Smooth muscle cell (in vitro differentiated cells): ENCODE data around the gene MMRN2. TPM values are rescaled to one million over a fixed set of nuclear protein-coding genes. Genes with fewer than 3 reads are reported as not detected.

ENCODE experiments used
- DNase-seq: peaks from one replicate; lab custom pipeline; 2025; ENCODE audit not compliant: unreplicated experiment; lab: John Stamatoyannopoulos, UW
- H2AFZ ChIP-seq: fragments of 200-600 bp; sonication (generic); 2 replicates; pipeline ENCODE4 v1.6.0; 2016; ENCODE audit warnings: antibody characterized with exemption, low read depth, mild to moderate bottlenecking
- H3F3A ChIP-seq: fragments of 200-600 bp; sonication (generic); 2 replicates; pipeline ENCODE4 v1.6.0; 2017; ENCODE audit warnings: antibody characterized with exemption, low read depth
- H3K27ac ChIP-seq: fragments of 200-600 bp; sonication (generic); 2 replicates; pipeline ENCODE4 v1.5.1; 2016; ENCODE audit warnings: low read depth, mild to moderate bottlenecking
- H3K27me3 ChIP-seq: fragments of 200-600 bp; sonication (generic); 2 replicates; pipeline ENCODE4 v1.6.1; 2016; ENCODE audit warnings: low read depth, mild to moderate bottlenecking
- H3K36me3 ChIP-seq: fragments of 200-600 bp; sonication (generic); 2 replicates; pipeline ENCODE4 v1.5.1; 2016; ENCODE audit warnings: low read depth
- H3K4me1 ChIP-seq: fragments of 200-600 bp; sonication (generic); 2 replicates; pipeline ENCODE4 v1.5.1; 2016; ENCODE audit warnings: low read depth
- H3K4me2 ChIP-seq: fragments of 200-600 bp; sonication (generic); 2 replicates; pipeline ENCODE4 v1.6.0; 2016; ENCODE audit warnings: mild to moderate bottlenecking
- H3K4me3 ChIP-seq: fragments of 200-600 bp; sonication (generic); 2 replicates; pipeline ENCODE4 v1.5.1; 2016; ENCODE audit warnings: mild to moderate bottlenecking
- H3K79me2 ChIP-seq: fragments of 200-600 bp; sonication (generic); 2 replicates; pipeline ENCODE4 v1.6.0; 2016; ENCODE audit warnings: low read depth, mild to moderate bottlenecking
- H3K9ac ChIP-seq: fragments of 200-600 bp; sonication (generic); 2 replicates; pipeline ENCODE4 v1.6.0; 2016; ENCODE audit warnings: low read depth
- H3K9me3 ChIP-seq: fragments of 200-600 bp; sonication (generic); replicated peaks from 2 replicates; pipeline ENCODE4 v1.5.1; 2016; ENCODE audit warnings: low read depth
- H4K20me1 ChIP-seq: fragments of 200-600 bp; sonication (generic); 2 replicates; pipeline ENCODE4 v1.6.0; 2016; ENCODE audit warnings: low read depth
- CTCF ChIP-seq: fragments of 200-600 bp; sonication (generic); IDR thresholded peaks from 2 replicates; pipeline ENCODE4 v1.5.1; 2017; ENCODE audit warnings: borderline replicate concordance, mild to moderate bottlenecking, antibody characterized with exemption; ENCODE audit not compliant: insufficient read depth, poor library complexity, severe bottlenecking
- WGBS: methylation state at CpG from one replicate; pipeline ENCODE4 v1.1.7; 2016; ENCODE audit warnings: low lambda C conversion rate; 5-methylcytosine and 5-hydroxymethylcytosine counted together
- polyA plus RNA-seq: library from polyadenylated mRNA; unstranded; fragments of >200 nt; fragmentation: Nextera tagmentation; extraction: Ambion mirVana; gene quantifications from 2 replicates; pipeline ENCODE4 v1.2.1, GENCODE V29; 2016
- total RNA-seq: library from RNA; depleted of rRNA; stranded (reverse); fragments of >200 nt; gene quantifications from 2 replicates; pipeline ENCODE4 v1.2.3, GENCODE V29; 2014

The MMRN2 gene
- total and polyA plus RNA-seq, 2 experiments from 2014 or later = 0.09 to 0.16 TPM

GRCh38 chr10:86946213-86947155, 10.9 kb downstream of the MMRN2 start:
- Histone ChIP-seq H2AFZ (no peak overlapping the region), H3K27ac (no peak overlapping the region), H3K9me3 (no peaks in the 10 kb centered on the region), H3K36me3 (no peaks in the 10 kb centered on the region), H3K4me3 (no peak overlapping the region), H4K20me1 (no peaks in the 10 kb centered on the region), H3K27me3 (no peaks in the 10 kb centered on the region), H3K4me1 (no peaks in the 10 kb centered on the region), H3K9ac (no peak overlapping the region), H3K79me2 (no peaks in the 10 kb centered on the region), H3K4me2 (no peak overlapping the region), H3F3A (no peaks in the 10 kb centered on the region)
- 95% methylated on average over 13 of the region's 13 CpGs for WGBS
- no peak for DNase-seq
- no peak for TF ChIP-seq CTCF

- DNase-seq = no peak
- Histone ChIP-seq H3K4me2 (no peak overlapping the region), H3K79me2 (no peaks in the 10 kb centered on the region), H2AFZ (no peak overlapping the region), H4K20me1 (no peaks in the 10 kb centered on the region), H3K27ac (no peak overlapping the region), H3K27me3 (no peaks in the 10 kb centered on the region), H3K36me3 (no peaks in the 10 kb centered on the region), H3K4me1 (no peaks in the 10 kb centered on the region), H3F3A (no peaks in the 10 kb centered on the region), H3K4me3 (no peak overlapping the region), H3K9ac (no peak overlapping the region), H3K9me3 (no peaks in the 10 kb centered on the region)
- 70% methylated on average over 18 of the region's 18 CpGs for WGBS
- TF ChIP-seq CTCF = peak; percentile 12
These were observed 11.8 kb downstream of the MMRN2 start for GRCh38 chr10:86945361-86946212.

GRCh38 chr10:86944907-86945306, 12.5 kb downstream of the MMRN2 start:
- Histone ChIP-seq H3K9me3 (no peaks in the 10 kb centered on the region), H3K4me3 (no peak overlapping the region), H3K4me1 (no peaks in the 10 kb centered on the region), H4K20me1 (no peaks in the 10 kb centered on the region), H2AFZ (no peak overlapping the region), H3K9ac (no peak overlapping the region), H3K27me3 (no peaks in the 10 kb centered on the region), H3F3A (no peaks in the 10 kb centered on the region), H3K36me3 (no peaks in the 10 kb centered on the region), H3K79me2 (no peaks in the 10 kb centered on the region), H3K4me2 (no peak overlapping the region), H3K27ac (no peak overlapping the region)
- 91% methylated on average over 3 of the region's 3 CpGs for WGBS
- no peak for TF ChIP-seq CTCF
- DNase-seq = no peak
